PC-9 (cell line): Measurements from ENCODE around the gene GNA12. TPM values are rescaled to one million over a fixed set of nuclear protein-coding genes. Genes with fewer than 3 reads are reported as not detected.

ENCODE experiments used
- BruUV-seq: library from RNA; stranded (reverse); fragments of 400-500 nt; replicated peaks from 2 replicates; lab custom pipeline; 2021; lab: Mats Ljungman, UMichigan
- CTCF ChIA-PET: fragments of 300-600 bp; sonication (Branson Sonifier 250); formaldehyde crosslinking; loops from one replicate; lab custom pipeline; 2022; ENCODE audit warnings: antibody characterized with exemption; lab: Charles Lee
- POLR2A ChIA-PET: fragments of 300-600 bp; sonication (Branson Sonifier 250); formaldehyde crosslinking; loops from one replicate; lab custom pipeline; 2022; ENCODE audit warnings: antibody characterized with exemption; ENCODE audit not compliant: unreplicated experiment; lab: Charles Lee
- DNase-seq, 2 experiments: peaks; one replicate each; pipeline versions ENCODE4 v3.0.0 to v3.0.0-alpha.2; 2015 to 2022; ENCODE audit warnings: mixed read lengths in 1 of 2
- H2AFZ ChIP-seq: fragments of 200-600 bp; sonication (generic); 2 replicates; pipeline ENCODE4 v1.8.1; 2017; ENCODE audit warnings: antibody characterized with exemption
- H3F3A ChIP-seq: fragments of 200-600 bp; sonication (generic); 2 replicates; pipeline ENCODE4 v1.8.1; 2017; ENCODE audit warnings: antibody characterized with exemption, mild to moderate bottlenecking, low read depth; ENCODE audit not compliant: insufficient read depth
- H3K27ac ChIP-seq: fragments of 200-600 bp; sonication (generic); 2 replicates; pipeline ENCODE4 v1.6.1; 2016; ENCODE audit warnings: mixed run types
- H3K27me3 ChIP-seq: fragments of 200-600 bp; sonication (generic); 2 replicates; pipeline ENCODE4 v1.6.1; 2016; ENCODE audit warnings: low read depth, mixed run types; ENCODE audit not compliant: insufficient read depth
- H3K36me3 ChIP-seq: fragments of 200-600 bp; sonication (generic); 2 replicates; pipeline ENCODE4 v1.6.1; 2016; ENCODE audit warnings: low read depth, mixed run types
- H3K4me1 ChIP-seq: fragments of 200-600 bp; sonication (generic); replicated peaks from 2 replicates; pipeline ENCODE4 v1.6.1; 2016; ENCODE audit warnings: mixed run types; ENCODE audit not compliant: insufficient read depth
- H3K4me2 ChIP-seq: fragments of 200-600 bp; sonication (generic); 2 replicates; pipeline ENCODE4 v1.6.1; 2017; ENCODE audit warnings: mixed run types
- H3K4me3 ChIP-seq: fragments of 200-600 bp; sonication (generic); 2 replicates; pipeline ENCODE4 v1.6.1; 2016; ENCODE audit warnings: mixed run types
- H3K79me2 ChIP-seq: fragments of 200-600 bp; sonication (generic); 2 replicates; pipeline ENCODE4 v1.6.1; 2017; ENCODE audit warnings: low read depth, mixed run types
- H3K9me2 ChIP-seq: fragments of 200-600 bp; sonication (generic); 2 replicates; pipeline ENCODE4 v1.8.1; 2017; ENCODE audit warnings: mild to moderate bottlenecking; ENCODE audit not compliant: insufficient read depth
- H3K9me3 ChIP-seq: fragments of 200-600 bp; sonication (generic); 2 replicates; pipeline ENCODE4 v1.8.1; 2016; ENCODE audit warnings: low read depth; ENCODE audit not compliant: insufficient read depth
- H4K20me1 ChIP-seq: fragments of 200-600 bp; sonication (generic); 2 replicates; pipeline ENCODE4 v1.8.1; 2017; ENCODE audit not compliant: insufficient read depth
- EZH2 ChIP-seq: fragments of 200-600 bp; sonication (generic); IDR thresholded peaks from 2 replicates; pipeline ENCODE4 v1.8.0; 2017; ENCODE audit warnings: antibody characterized with exemption, low read depth
- intact Hi-C: fragments of 100-400 bp; cut with micrococcal nuclease; formaldehyde crosslinking; loops from one replicate; pipeline ENCODE4 v1.10.0; 2022; ENCODE audit not compliant: unreplicated experiment
- total RNA-seq: library from RNA; stranded (reverse); gene quantifications from 2 replicates; pipeline ENCODE4 v1.2.3, GENCODE V29; 2021
- TF ChIP-seq, protein P1 (sequence below): fragments of 200-600 bp; sonication (generic); conservative IDR thresholded peaks from 2 replicates; pipeline ENCODE4 v1.6.1; 2017; ENCODE audit warnings: mixed run types, antibody characterized with exemption, mild to moderate bottlenecking, moderate library complexity

Gene GNA12
- total RNA-seq, 1 experiment from 2014 or later, result 51.7 TPM

DNA sequence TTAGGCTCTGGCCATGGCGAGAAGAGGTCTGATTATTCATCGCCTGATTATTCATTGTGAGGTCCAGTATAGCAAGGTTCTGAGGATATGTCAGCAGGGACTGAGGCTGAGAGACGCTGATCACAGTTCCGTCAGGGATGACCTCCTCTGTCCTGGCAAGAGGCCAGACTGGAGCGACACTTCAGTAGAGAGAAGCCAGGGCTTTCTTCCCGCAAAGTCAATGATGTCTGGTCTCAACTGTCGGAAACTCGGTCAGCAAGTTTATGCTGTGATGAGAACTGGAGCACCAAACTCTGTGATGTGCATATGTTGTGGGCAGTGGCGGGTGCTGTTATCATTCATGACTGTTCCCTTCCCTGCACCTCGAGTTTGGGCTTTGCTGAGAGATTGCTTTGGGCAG lies 29.0 kb upstream of the GNA12 start:
- peak overlapping the region; percentile 42 for H3K4me2 ChIP-seq
- intact Hi-C loops, result loop anchor here (5.0 kb wide), 1 partner anchor 1759 kb away; no protein-coding TSS in a partner anchor
- CTCF ChIA-PET, result interaction anchor here (0.7 kb wide), 1 partner anchor 84 kb away, joined by 3 read pairs; no protein-coding TSS in a partner anchor
- H3K9me2 ChIP-seq, result no peaks in the 10 kb centered on the region
- H3F3A ChIP-seq, result peaks cover 34% of the 10 kb centered on the region
- H3K27ac ChIP-seq, result peak overlapping the region; percentile 97
- no peaks in the 10 kb centered on the region for H4K20me1 ChIP-seq
- TF ChIP-seq, protein P1, sequence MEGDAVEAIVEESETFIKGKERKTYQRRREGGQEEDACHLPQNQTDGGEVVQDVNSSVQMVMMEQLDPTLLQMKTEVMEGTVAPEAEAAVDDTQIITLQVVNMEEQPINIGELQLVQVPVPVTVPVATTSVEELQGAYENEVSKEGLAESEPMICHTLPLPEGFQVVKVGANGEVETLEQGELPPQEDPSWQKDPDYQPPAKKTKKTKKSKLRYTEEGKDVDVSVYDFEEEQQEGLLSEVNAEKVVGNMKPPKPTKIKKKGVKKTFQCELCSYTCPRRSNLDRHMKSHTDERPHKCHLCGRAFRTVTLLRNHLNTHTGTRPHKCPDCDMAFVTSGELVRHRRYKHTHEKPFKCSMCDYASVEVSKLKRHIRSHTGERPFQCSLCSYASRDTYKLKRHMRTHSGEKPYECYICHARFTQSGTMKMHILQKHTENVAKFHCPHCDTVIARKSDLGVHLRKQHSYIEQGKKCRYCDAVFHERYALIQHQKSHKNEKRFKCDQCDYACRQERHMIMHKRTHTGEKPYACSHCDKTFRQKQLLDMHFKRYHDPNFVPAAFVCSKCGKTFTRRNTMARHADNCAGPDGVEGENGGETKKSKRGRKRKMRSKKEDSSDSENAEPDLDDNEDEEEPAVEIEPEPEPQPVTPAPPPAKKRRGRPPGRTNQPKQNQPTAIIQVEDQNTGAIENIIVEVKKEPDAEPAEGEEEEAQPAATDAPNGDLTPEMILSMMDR, result no peak
- no peak for TF ChIP-seq EZH2
- BruUV-seq, result no TSS peak
- no peaks in the 10 kb centered on the region for H3K36me3 ChIP-seq
- no peak overlapping the region for H3K4me3 ChIP-seq
- H3K27me3 ChIP-seq, result no peaks in the 10 kb centered on the region
- H3K4me1 ChIP-seq, result peaks cover 17% of the 10 kb centered on the region
- DNase-seq, result peak in 1 of 2 experiments; percentile 57
- POLR2A ChIA-PET, result interaction anchor here (0.7 kb wide), 1 partner anchor 264 kb away, joined by 4 read pairs; no protein-coding TSS in a partner anchor
- no peaks in the 10 kb centered on the region for H3K9me3 ChIP-seq
- H2AFZ ChIP-seq, result no peak overlapping the region
- no peaks in the 10 kb centered on the region for H3K79me2 ChIP-seq

GRCh38 chr7:2872296-2872874 lies 28.3 kb upstream of the GNA12 start:
- no peaks in the 10 kb centered on the region for H3K79me2 ChIP-seq
- ChIA-PET POLR2A (no interaction called here), CTCF (interaction anchor here (0.6 to 0.7 kb wide), 2 partner anchors 85 to 1870 kb away, joined by 3 read pairs; no protein-coding TSS in a partner anchor)
- no peaks in the 10 kb centered on the region for H3K9me2 ChIP-seq
- H3K9me3 ChIP-seq, result no peaks in the 10 kb centered on the region
- H3F3A ChIP-seq, result peaks cover 34% of the 10 kb centered on the region
- BruUV-seq, result no TSS peak
- no peaks in the 10 kb centered on the region for H4K20me1 ChIP-seq
- no peak overlapping the region for H2AFZ ChIP-seq
- peaks cover 17% of the 10 kb centered on the region for H3K4me1 ChIP-seq
- H3K4me3 ChIP-seq, result no peak overlapping the region
- H3K27ac ChIP-seq, result no peak overlapping the region
- DNase-seq, result no peak
- TF ChIP-seq, protein P1, result no peak
- no peak for TF ChIP-seq EZH2
- intact Hi-C loops, result loop anchor here (5.0 kb wide), 1 partner anchor 1760 kb away; no protein-coding TSS in a partner anchor
- no peaks in the 10 kb centered on the region for H3K27me3 ChIP-seq
- no peaks in the 10 kb centered on the region for H3K36me3 ChIP-seq
- no peak overlapping the region for H3K4me2 ChIP-seq

GRCh38 chr7:2870471-2870931 lies 26.4 kb upstream of the GNA12 start:
- TF ChIP-seq, protein P1, result no peak
- no peak for TF ChIP-seq EZH2
- CTCF ChIA-PET, result no interaction called here

More at GRCh38 chr7:2870471-2870931, 26.4 kb upstream of the GNA12 start:
- no peak overlapping the region for H3K4me2 ChIP-seq
- H3K4me1 ChIP-seq, result peaks cover 17% of the 10 kb centered on the region
- H4K20me1 ChIP-seq, result no peaks in the 10 kb centered on the region
- H3K9me3 ChIP-seq, result no peaks in the 10 kb centered on the region
- H2AFZ ChIP-seq, result no peak overlapping the region
- H3K4me3 ChIP-seq, result no peak overlapping the region
- DNase-seq, result peak; percentile 48 to 81
- intact Hi-C loops, result loop anchor here (5.0 kb wide), 1 partner anchor 1762 kb away; no protein-coding TSS in a partner anchor
- H3K79me2 ChIP-seq, result no peaks in the 10 kb centered on the region
- no peaks in the 10 kb centered on the region for H3K36me3 ChIP-seq
- H3F3A ChIP-seq, result peaks cover 34% of the 10 kb centered on the region
- H3K27ac ChIP-seq, result no peak overlapping the region
- no TSS peak for BruUV-seq
- POLR2A ChIA-PET, result interaction anchor here (0.6 kb wide), 2 partner anchors 51 to 160 kb away, joined by 4 to 15 read pairs; no protein-coding TSS in a partner anchor
- H3K27me3 ChIP-seq, result no peaks in the 10 kb centered on the region
- no peaks in the 10 kb centered on the region for H3K9me2 ChIP-seq
